PC-9 (cell line): ENCODE results near the gene CD48.

Source experiments
- CTCF ChIP-seq: fragments of 200-600 bp; sonication (generic); conservative IDR thresholded peaks from 2 replicates; pipeline ENCODE4 v1.6.1; 2017; ENCODE audit warnings: mixed run types, antibody characterized with exemption, mild to moderate bottlenecking, moderate library complexity
- EZH2 ChIP-seq: fragments of 200-600 bp; sonication (generic); IDR thresholded peaks from 2 replicates; pipeline ENCODE4 v1.8.0; 2017; ENCODE audit warnings: antibody characterized with exemption, low read depth

DNA sequence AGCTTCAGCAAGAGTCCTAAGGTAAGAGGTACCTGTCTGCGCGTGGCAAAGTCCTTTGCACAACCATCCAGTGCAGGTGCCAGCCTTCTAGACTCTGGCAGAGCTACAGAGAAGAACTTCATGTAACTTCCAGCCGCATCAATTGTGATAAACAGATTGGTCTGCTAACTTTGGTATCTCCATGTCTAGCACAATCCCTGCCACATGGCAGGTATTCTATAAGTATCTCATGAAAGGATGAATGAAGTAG, 29.8 kb downstream of the CD48 start:
- no peak for TF ChIP-seq CTCF
- no peak for TF ChIP-seq EZH2
